Forelimb muscle (tissue), 1 donor: ENCODE measurements around the gene SNAI3. TPM values are rescaled to one million over a fixed set of nuclear protein-coding genes. Genes with fewer than 3 reads are reported as not detected.

Experiments used
- DNase-seq: peaks from one replicate; pipeline ENCODE4 v3.0.0-alpha.2; 2013; ENCODE audit warnings: low read depth
- polyA plus RNA-seq: library from polyadenylated mRNA; unstranded; fragments of 120-200 nt; gene quantifications from one replicate; pipeline ENCODE4 v1.2.1, GENCODE V29; 2013; ENCODE audit not compliant: insufficient read length

SNAI3 gene
- 7.9 TPM for polyA plus RNA-seq

DNA sequence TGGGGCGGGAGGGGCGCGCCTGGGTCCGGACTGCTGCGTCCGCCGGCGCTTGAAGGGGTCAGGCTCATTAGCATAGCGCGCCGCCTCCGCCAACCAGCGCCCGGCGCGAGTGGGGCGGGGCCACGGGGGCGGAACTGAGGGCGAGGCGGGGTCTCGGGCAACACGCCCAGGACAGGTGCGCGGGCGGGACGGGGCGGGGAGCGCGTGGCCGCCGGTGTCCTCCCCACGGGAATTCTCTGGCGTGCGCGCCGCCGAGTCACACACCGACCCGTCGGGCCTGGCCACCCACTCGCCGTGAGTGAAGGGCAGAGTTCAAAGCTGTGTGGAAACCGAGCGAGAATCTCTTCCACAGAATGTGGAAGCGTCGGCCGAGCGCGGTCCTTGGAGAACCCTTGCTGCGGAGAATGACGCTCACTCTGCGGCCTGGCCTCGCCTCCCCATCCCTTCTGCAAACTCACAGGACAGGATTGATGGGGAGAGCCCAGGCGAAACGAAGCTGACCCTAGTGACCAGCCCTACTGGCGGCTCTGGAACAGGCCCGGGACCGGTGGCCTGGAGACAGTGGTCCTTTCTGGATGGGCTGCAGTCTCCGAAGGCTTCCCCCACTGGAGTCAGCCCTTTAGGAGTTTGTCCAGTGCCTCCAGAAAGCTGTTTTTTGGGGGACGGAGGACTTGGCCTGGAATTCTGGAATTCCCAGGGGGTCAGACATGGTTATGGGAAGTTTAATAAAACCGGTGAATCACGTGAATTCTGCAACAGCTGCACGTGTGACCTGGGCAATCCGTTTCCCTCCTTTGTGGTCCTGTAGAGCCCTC, at the start of gene SNAI3:
SNAI3 (minus strand) TSS at position 69 of the 815 bp plus-strand sequence. CDS start 101 bp downstream, outside the sequence.
- no peak for DNase-seq

DNA sequence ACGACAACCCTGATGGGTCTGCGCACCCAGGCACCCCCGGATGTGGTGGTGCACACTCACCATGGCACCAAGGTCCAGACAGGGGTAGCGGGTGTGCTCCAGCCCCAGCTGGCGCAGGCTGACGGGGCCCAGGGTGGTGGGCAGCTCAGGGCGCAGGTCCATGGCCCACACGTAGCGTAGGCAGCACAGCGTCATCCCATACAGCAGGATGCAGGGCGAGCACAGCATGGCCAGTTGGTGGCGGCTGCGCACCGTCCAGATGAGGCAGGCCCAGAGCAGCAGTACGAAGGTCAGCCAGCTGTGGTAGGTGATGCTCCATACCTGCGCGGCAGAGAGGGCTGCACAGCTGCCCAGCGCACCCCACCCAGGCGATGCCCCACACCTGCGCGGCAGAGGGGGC, 49.8 kb upstream of the SNAI3 start:
- DNase-seq, result no peak

DNA sequence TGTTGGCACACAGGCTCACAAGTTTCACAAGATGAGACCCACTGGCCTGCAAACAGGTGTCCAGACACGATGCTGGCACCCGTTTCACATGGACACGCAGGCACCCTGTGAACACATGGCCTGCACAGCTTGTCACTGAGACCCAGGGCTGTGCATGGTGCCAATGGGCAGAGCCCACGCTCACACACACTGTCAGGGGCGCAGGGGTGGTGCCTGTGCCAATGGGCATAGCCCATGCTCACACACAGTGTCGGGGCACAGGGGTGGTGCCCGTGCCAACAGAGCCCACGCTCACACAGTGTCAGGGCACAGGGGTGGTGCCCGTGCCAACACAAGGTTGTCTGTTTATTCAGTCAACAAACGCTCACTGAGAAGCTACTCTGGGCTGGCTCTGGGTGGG, 49.3 kb upstream of the SNAI3 start:
- no peak for DNase-seq

DNA sequence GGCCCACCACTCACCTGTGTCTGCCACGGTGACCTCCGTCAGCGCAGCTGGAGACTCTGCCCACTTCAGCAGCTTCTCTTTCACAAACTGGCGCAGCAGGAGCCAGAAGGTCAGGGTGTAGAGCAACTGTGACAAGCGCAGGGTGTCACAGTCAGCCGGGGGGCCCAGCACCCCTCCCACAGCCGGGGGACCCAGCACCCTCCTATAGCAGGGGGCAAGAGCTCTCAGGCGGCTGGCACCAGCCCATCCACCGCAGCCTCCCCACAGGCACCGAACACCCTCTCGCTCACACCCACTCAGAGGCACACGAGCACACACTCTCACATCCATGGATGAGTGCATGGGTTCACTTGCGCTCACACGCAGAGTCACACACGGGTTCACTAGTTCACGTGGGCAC, 48.8 kb upstream of the SNAI3 start:
- DNase-seq, result no peak

DNA sequence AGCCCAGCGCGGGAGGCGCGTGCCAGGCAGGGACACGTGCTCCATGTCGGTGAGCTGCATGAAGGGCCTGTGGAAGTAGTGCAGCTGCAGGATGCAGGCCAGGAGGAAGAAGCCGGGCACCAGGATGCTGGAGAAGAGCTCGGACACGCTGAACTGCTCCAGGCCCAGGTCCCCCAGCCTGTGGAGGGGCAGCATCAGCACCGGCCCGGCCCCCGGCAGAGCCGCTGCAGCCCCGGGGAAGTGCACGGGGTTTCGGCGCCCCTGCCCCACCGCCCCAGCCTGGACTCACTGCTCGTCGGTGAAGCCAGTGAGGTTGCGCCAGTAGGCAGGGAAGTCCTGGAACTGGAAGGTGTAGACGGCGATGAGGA, 48.0 kb upstream of the SNAI3 start:
- no peak for DNase-seq

DNA sequence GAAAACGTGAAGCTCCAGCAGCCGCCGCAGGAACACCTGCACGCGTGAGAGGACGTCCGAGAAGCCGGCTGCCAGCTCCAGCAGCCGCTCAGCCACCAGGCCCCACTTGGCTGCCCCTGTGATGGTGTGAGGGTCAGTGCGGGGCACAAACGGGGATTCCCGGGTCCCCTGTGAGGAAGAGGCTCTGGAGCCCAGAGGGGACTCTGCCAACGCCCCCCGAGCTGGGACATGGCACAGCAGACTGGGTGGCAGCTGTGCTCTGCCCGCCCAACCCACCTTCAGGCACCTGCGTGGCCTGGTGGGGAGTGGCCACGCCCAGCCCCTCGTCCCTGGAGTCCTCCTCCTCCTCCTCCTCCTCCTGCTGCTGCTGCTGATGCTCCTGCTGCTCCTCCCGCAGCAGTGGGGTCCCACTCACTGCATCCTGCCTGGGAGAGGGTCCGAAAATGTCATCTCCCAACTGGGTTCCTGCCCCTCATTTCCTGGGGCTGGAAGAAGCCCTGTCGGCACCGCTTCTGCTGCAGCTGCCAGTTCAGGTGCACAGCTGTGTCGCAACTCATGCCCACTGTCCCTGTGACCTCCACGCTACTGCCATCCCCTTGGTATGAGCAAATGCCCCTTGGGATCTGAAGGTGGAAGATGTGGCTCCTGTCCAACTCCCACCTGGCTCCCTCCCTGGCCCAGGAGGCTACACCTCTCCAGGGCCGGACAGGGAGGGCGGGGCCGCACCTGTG, 47.5 kb upstream of the SNAI3 start:
- DNase-seq, result no peak

DNA sequence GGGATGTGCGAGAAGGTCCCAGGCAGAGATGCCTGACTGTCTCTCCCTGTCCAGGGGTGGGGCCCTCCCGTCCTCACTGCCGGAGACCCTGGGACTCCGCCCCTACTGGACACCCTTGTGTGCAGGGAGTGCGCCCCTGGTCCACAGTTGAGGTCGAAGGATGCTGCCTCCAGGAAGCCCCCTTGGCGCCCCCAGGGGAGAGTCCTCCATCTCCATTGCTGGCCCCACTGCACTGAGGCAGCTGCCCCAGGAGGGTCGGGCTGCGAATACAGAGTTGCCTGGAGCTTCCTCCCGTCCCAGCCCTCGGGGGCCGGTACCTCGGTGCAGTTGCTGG, 46.6 kb upstream of the SNAI3 start:
- no peak for DNase-seq

DNA sequence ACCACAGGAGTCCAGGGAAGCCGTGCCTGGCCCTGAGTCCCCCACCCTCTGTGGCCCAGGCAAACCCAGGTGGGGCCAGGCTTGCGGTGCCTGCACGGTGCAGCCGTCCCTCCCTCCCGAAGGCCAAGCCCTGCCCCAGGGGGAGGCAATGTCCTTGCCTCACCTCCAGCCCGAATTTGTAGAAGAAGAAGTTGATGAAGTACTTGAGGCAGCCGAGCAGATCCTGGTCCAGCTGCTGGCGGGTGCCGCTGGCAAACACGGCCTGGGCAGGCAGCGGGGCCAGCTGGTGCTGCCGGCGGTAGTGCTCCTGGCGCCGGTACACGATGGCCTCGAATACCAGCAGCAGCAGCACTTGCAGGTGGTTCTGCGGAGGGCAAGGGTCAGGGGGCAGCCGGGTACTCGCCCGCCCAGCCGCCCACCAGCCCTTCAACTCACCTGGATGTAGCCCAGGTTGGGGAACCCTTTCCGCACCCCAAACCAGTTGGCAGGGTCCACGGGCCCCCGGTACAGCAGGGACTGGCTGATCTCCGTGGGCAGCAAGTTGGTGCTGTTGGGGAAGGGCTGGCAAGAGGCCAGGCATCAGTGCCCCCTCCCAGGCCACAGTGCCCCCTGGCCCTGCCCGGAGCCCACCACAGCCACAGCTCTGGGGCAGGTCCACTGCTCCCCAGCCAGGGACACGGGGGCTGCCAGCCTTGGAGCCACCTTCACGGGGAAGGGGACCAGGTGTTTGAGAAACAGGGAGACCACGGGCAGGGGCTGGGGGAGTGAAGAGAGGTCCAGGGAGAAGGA, 46.1 kb upstream of the SNAI3 start:
- DNase-seq, result no peak

DNA sequence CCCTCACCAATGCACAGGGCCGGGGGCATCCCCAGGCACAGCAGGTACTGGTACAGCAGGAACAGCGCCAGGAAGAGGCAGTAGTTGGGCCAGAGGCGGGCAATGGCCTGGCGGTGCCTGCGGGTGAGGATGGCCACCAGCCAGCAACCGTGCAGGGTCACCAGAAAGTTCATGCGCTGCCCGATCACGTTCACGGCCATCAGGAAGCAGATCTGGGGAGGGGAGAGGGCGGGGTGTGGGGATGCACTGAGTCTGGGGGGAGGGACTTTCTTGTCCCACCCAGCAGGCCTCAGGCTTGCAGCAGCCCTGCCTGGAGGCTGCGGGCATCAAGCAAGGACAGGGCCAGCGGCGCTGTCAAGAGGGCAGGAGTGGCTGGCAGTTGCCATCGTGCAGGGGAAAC, 45.4 kb upstream of the SNAI3 start:
- DNase-seq, result no peak

DNA sequence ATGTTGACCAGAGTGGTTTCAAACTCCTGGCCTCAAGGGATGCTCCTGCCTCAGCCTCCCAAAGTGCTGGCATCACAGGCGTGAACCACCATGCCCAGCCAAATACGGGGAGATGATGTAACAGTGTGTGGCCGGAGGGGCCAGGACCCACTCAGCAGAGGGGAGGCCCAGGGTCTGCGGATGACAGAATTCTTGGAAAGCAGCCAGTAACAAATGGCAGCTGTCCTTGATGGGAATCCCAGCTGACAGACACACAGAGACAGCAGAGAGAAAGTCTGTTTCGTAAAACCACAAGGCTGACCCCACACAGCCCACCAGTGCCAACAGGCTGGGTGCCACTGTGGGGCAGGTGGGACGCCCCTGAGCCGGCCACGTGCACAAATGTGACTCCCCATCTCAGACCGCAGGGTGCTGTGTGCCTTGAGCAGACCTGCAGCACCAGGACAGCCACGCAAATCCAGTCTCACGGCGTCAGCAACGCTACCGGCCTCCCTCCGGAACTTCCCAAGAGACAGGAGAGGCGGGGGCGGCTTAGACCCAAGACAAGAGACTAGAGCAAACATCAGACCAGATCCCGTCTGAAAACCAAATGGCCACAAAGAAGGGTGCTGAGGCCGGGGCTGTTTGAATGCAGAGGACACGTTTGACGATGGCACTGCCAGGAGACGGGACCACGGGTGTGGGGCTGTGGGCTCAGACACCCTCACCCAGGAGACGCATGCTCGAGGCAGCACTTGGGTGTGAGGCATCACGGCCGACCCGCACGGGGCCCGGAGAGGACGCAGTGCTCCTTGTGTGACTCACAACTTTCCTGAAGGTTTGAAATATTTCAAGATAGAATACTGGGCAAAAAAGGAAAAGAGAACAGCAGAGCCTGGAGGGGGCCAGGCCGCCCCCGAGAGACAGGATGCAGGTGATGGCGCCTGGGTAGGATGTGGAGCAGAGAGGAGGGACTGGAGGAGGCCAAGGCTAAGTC, 44.6 kb upstream of the SNAI3 start:
- DNase-seq, result no peak

DNA sequence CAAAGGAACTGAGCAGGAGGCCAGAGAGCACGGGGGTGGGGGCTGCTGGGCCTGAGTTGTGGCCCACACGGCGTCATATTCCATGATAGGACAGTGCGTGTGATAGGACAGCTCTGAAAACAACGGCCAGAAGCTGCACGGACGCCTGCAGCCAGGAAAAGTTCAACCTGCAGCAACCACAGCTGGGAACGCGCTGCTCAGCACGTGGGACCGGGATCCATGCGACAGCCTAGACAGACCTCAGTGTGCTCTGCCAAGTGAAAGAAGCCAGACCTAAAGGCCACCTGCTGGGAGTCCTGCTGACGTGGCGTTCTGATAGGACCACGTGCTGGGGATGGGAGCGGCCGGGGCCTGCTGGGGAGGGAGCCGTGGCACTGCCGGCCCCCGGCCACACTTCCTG, 41.6 kb upstream of the SNAI3 start:
- DNase-seq, result no peak

DNA sequence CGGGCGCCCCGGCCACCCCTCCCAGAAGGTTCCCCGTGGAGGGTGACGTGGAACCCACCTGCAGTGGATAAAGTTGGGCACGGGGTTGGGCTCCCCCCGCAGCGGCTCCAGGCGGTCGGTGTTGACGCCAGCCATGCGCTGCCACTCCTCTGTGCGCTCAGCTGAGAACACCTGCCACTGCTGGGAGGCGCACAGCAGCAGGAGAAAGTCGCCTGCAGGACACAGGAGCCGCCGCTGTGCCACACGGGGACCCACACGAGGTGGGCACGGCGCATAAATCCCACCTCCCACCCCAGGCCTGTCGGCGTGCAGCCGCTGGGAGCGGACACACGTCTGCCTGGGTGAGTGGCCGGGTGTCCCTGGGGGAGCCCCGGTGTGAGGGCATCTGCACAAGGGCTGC, 40.7 kb upstream of the SNAI3 start:
- no peak for DNase-seq

DNA sequence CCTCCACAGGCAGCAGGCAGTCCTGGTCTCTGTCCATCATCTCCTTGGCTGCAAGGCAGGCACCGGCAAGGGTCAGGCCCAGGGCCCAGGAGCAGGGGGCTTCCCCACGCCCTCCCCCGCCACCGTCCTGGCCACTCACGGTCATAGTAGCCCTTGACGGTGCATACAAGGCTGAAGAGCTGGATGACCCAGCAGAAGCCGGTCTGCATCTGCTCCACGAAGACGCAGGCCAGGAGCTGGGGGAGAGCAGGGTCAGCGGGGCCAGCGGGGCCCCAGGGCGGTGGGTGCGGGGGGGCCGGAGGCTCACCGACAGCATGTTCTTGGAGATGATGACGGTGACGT, 40.1 kb upstream of the SNAI3 start:
- DNase-seq, result no peak

DNA sequence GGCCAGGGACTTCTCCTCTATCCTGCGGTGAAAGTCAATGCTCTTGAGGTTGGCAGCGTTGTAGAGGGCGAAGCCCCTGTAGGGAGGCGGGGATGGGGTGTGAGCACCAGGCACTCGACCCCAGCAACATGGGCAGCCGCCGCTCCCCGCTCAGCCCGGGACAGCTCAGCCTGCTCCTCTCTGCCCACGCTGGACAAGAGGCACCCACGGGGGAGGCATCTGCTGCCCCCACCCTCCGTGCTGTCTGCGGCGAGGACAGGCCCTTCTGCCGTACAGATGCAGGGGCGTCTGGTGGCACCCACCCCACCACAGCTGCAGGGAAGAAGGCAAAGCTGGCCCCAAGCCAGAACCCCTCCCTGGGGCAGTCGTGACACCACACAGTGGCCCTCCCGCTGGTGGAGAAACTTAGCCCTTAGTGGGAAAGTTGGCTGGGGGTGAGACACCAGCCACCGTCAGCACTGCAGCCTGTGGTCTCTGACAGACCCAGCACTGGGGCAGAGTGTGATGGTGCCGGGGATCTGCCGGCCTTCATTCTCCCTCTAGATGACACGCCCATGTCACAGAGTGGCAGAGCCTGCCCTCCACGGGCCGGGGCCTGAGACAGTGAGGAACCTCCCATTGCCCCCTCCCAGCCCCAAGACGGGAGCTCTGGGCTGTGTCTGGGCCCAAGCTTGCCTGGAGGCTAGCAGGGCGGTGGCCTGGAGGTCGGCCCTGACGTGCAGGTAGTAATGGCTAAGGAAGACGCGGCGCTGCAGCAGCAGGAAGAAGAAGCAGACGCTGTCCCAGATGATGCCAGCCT, 39.5 kb upstream of the SNAI3 start:
- no peak for DNase-seq

DNA sequence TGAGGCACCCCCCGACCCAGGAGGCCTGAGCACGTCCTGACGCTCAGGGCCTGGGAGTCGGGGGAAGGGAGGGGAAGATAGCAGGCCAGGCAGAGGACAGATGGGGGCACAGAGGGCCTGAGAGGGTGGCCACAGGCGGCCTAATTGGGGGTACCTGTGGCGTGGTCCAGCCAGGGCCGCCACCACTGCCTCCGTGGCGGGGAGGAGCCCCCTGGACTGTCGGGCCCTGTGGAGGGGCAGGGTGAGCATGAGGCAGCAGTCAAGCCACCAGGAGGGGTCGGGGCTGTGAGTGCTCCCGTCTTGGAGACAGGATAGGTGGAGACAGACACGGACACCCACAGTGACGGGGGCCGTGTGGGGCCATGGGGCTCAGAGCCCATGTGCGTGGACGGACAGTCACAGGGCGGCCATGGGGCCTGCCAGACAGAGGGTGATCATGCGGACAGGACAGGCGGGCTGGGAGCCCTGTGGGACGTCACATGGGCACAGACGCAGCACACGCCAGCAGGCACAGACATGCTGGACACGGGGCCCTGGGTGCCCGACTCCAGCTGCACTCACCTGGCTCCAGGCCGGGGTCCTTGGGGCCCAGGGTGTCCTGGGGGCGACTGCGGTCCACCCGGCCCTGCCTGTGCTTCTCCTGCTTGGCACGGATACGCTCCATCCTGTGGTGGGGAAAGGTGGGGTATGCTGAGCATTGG, 38.7 kb upstream of the SNAI3 start:
- DNase-seq, result no peak

DNA sequence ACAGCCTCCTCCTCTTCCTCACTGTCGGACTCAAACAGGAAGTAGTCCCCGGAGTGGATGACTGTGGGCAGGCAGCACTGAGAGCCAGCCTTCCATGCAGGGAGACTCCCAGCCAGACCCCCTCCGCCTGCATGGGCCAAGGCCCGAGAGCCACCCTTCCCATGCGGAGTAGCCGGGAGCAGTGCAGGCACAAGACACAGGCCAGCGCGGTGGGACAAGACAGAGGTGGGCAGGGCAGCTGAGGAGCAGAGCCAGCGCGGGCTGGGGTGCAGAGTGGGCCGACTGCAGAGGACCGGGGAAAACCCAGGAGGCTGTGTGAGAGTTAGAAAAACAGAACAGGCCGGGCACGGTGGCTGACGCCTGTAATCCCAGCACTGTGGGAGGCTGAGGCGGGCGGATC, 37.6 kb upstream of the SNAI3 start:
- no peak for DNase-seq

DNA sequence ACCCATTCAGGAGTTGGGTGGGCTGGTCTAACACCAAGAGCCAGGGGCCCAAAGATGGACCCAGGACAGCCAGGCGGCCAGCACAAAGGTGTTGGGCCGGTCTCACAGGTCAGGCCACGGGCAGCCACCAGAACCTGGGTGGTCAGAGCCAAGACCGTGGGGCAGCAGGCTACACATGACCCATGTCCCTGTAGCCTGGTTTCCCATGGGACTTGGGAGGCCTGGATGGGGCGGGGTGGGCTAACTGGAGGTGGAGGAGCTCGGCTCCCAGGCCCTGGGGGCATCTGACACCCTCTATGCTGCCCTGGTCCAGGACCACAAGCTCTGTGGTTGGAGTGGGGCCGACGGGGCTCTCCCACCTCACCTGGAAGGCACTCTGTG, 37.2 kb upstream of the SNAI3 start:
- no peak for DNase-seq

DNA sequence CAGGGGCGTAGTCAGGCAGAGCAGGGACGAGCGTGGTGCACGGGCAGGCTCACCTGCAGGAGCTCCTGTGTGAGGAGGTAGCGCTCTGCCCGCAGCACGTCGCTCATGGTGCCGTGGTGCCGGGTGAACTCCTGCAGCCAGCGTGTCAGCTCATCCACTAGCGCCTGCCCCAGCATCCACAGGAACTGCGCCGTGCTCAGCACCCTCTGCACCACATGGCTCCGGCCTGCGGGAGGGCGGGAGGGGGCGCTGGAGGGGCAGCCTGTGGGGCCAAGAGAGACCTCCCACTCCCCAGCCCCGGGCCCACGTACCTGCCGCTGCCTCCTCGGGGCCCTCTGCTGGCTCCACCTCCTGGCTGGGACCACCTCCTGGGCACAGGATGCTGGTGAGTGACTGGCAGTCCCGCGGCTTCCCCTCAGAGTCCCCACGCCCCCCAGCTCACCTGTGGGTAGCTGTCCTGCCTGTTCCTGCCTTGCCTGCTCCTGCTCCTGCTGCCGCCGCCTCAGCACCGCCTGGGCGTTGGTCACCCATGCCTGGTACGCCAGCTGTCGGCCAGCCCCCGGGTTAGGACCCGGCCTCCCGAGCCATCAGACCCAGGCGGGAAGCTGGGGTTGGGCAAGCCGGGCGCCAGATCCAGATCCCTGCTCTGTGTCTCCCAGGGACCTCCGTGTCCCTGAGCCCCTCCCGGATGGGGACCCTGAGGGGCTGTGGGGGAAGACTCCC, 36.6 kb upstream of the SNAI3 start:
- DNase-seq, result no peak
